ENCODE data around the gene SF1. TPM values are rescaled to one million over a fixed set of nuclear protein-coding genes. Genes with fewer than 3 reads are reported as not detected.

Gene SF1
- total and polyA plus RNA-seq, 2 of the 8 experiments (the other 6 are each of a cell fraction or from before 2014, with no cell fraction given): 72.7 to 353 TPM

DNA sequence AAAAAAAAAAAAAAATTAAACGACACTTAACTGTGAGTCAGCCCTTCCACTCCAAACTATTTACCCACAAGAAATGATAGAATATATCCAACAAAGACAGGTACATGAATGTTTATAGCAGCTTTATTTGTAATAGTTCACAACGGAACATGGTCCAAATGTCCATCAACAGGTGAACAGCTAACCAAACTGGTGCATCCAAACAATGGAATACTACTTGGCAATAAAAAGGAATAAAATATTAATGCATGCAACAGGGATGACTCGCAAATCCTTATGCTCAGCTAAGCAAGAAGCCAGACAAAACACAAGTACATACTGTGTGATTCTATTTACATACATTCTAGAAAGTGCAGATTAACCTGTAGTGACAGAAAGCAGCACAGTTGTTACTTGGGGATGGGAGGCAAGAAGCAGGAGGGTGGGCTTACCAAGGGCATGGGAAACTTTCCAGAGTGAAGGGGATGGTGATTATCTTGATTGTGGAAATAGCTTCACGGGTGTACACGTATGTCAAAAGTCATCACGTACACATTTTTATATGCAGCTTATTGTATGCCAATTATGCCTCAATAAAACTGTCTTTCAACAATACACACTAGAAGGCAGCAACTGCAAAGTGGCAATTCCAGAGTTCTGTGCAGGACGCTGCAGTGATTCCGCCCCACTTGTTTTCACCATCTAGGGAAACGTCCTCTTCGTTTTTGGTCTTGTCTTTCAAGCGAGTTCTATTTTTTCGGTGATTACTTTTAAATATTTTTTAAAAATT lies 6.7 kb upstream of the SF1 start:
- H2BK15ac ChIP-seq (ENCODE audit: low read length): no peak overlapping the region
- no peaks in the 10 kb centered on the region for H3K36me3 ChIP-seq (ENCODE audit: control insufficient read depth in 2 of 4, insufficient read depth in 4 of 4, low read length in 3 of 4)
- no peak overlapping the region for H2BK12ac ChIP-seq (ENCODE audit: low read depth, low read length)
- no peak overlapping the region for H3K27ac ChIP-seq (ENCODE audit: low read depth, low read length)
- no peaks in the 10 kb centered on the region for H3K79me1 ChIP-seq (ENCODE audit: low read depth, low read length)
- WGBS, 2 experiments (ENCODE audit: extremely low coverage in 1 of 2, insufficient coverage in 1 of 2, insufficient read length in 1 of 2, insufficient replicate concordance in 2 of 2, low coverage in 1 of 2, low lambda C conversion rate in 2 of 2, missing lambda C conversion rate in 1 of 2): 90% methylated on average over 12 of the region's 12 CpGs; no CpG with 5 or more reads in 1 of the 2 experiments
- H4K20me1 ChIP-seq (replicated peaks in 1 of 2; ENCODE audit: control insufficient read depth in 1 of 2, insufficient read depth in 2 of 2, low read length in 2 of 2): peaks cover 0 to 3% of the 10 kb centered on the region in 2 experiments
- DNase-seq (ENCODE audit: low read depth in 1 of 2, low spot score in 2 of 2) (no peak), FAIRE-seq (no peak)
- no peak overlapping the region for H3K4me2 ChIP-seq (ENCODE audit: insufficient read depth in 1 of 2, low read depth in 2 of 2, low read length in 2 of 2)
- H4K5ac ChIP-seq (ENCODE audit: insufficient read length, low read depth, low read length): no peak overlapping the region
- H3K4me3 ChIP-seq (ENCODE audit: extremely low read depth in 1 of 4, insufficient read depth in 2 of 4, low read depth in 3 of 4, low read length in 4 of 4): no peak overlapping the region
- no peak overlapping the region for H3K18ac ChIP-seq (ENCODE audit: extremely low read depth, low read length)
- H3K9me3 ChIP-seq (ENCODE audit: insufficient read depth in 2 of 2, low read depth in 1 of 2, low read length in 1 of 2): no peaks in the 10 kb centered on the region
- H3K4me1 ChIP-seq (replicated peaks in 1 of 4; ENCODE audit: control insufficient read depth in 3 of 4, insufficient read depth in 4 of 4, low read length in 3 of 4): no peaks in the 10 kb centered on the region
- no peaks in the 10 kb centered on the region for H3K23me2 ChIP-seq (ENCODE audit: low read depth, low read length)
- H2BK20ac ChIP-seq (ENCODE audit: low read length): no peak overlapping the region
- no peak overlapping the region for H3K56ac ChIP-seq (replicated peaks; ENCODE audit: insufficient read length, low read depth, low read length)
- no peak overlapping the region for H2AFZ ChIP-seq (ENCODE audit: low read length)
- no peak overlapping the region for H2BK5ac ChIP-seq (ENCODE audit: low read depth, low read length)
- no peak overlapping the region for H2BK120ac ChIP-seq (replicated peaks; ENCODE audit: low read depth, low read length)
- H4K8ac ChIP-seq (ENCODE audit: extremely low read depth, insufficient read depth, low read length): no peak overlapping the region
- H2AK5ac ChIP-seq (ENCODE audit: low read depth, low read length): no peak overlapping the region
- H3K9ac ChIP-seq (replicated peaks in 1 of 4; ENCODE audit: extremely low read depth in 1 of 4, low read depth in 3 of 4, low read length in 3 of 4): no peak overlapping the region
- H3K23ac ChIP-seq (ENCODE audit: insufficient read length): no peak overlapping the region
- no peak overlapping the region for H3K14ac ChIP-seq (ENCODE audit: insufficient read length)
- H4K91ac ChIP-seq (replicated peaks; ENCODE audit: insufficient read length, low read length): no peak overlapping the region
- ChIA-PET CTCF (ENCODE audit: partially characterized antibody) (interaction anchor here (0.7 to 5.2 kb wide), 10 partner anchors 9 to 82 kb away, joined by 3 to 31 read pairs (median 4); partner anchors contain the start of genes CDC42BPG and MAP4K2), POLR2A (ENCODE audit: partially characterized antibody) (interaction anchor here (1.2 to 1.9 kb wide), 5 partner anchors 10 to 25 kb away, joined by 4 to 9 read pairs (median 5); partner anchors contain the start of gene PYGM)
- H3K79me2 ChIP-seq (ENCODE audit: control insufficient read depth in 1 of 2, insufficient read depth in 2 of 2, low read length in 2 of 2): no peaks in the 10 kb centered on the region
- no peak overlapping the region for H3K4ac ChIP-seq (replicated peaks; ENCODE audit: insufficient read length, low read depth, low read length)
- H3K27me3 ChIP-seq (replicated peaks in 1 of 4; ENCODE audit: control insufficient read depth in 3 of 4, extremely low read depth in 1 of 4, insufficient read depth in 3 of 4, low read length in 3 of 4): no peaks in the 10 kb centered on the region
- TF ChIP-seq RBBP5 (IDR thresholded peaks at IDR 0.05; ENCODE audit: borderline replicate concordance, low read depth, low read length): no peak
- no peak for TF ChIP-seq GABPA (IDR thresholded peaks at IDR 0.05; ENCODE audit: borderline replicate concordance, insufficient read depth, low read length)
- TF ChIP-seq KDM5A (IDR thresholded peaks at IDR 0.05; ENCODE audit: low read length): no peak
- no peak for TF ChIP-seq GTF2F1 (IDR thresholded peaks at IDR 0.05; ENCODE audit: borderline replicate concordance, low read depth, low read length)
- TF ChIP-seq, protein P1, sequence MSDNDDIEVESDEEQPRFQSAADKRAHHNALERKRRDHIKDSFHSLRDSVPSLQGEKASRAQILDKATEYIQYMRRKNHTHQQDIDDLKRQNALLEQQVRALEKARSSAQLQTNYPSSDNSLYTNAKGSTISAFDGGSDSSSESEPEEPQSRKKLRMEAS (IDR thresholded peaks at IDR 0.05): no peak

Data from H1 (cell line).